Fibroblast of the aortic adventitia (primary cell): ENCODE data around the gene USPL1. TPM values are rescaled to one million over a fixed set of nuclear protein-coding genes. Genes with fewer than 3 reads are reported as not detected.
"Not testable (repeated sequence)": the region's sequence is repeated elsewhere in the genome, so short reads cannot be mapped to it uniquely, and the experiment has no call there.

Source experiments
- DNase-seq: peaks from one replicate; pipeline ENCODE4 v3.0.0-alpha.2; 2010; ENCODE audit warnings: low read depth
- H3K4me3 ChIP-seq: 2 replicates; pipeline ENCODE4 v1.5.1; 2011; ENCODE audit warnings: low read depth, mild to moderate bottlenecking, control low read depth, low read length, moderate library complexity
- CTCF ChIP-seq: IDR thresholded peaks from 2 replicates; pipeline ENCODE4 v1.5.1; 2011; ENCODE audit warnings: mild to moderate bottlenecking, low read length, control low read depth, inconsistent platforms; ENCODE audit not compliant: insufficient read depth
- total RNA-seq: library from RNA; depleted of rRNA; stranded (reverse); fragments of >200 nt; gene quantifications from 2 replicates; pipeline ENCODE4 v1.2.3, GENCODE V29; 2012; ENCODE audit warnings: low replicate concordance

USPL1 gene
- total RNA-seq, 1 donor, result 20.3 TPM

- DNase-seq, result no peak
- no peak overlapping the region for H3K4me3 ChIP-seq
- no peak for TF ChIP-seq CTCF
Measured at GRCh38 chr13:30593001-30593400, 24.7 kb upstream of the USPL1 start.

- no peak for DNase-seq
- H3K4me3 ChIP-seq, result no peak overlapping the region
- TF ChIP-seq CTCF, result no peak
Measured at GRCh38 chr13:30600496-30600895, 17.2 kb upstream of the USPL1 start.

GRCh38 chr13:30601836-30602235 is 15.9 kb upstream of the USPL1 start:
- no peak for DNase-seq
- no peak for TF ChIP-seq CTCF

GRCh38 chr13:30605052-30605451 is 12.7 kb upstream of the USPL1 start:
- no peak for DNase-seq
- no peak for TF ChIP-seq CTCF
- H3K4me3 ChIP-seq, result no peak overlapping the region

More at GRCh38 chr13:30601836-30602235, 15.9 kb upstream of the USPL1 start:
- H3K4me3 ChIP-seq, result no peak overlapping the region

GRCh38 chr13:30607186-30607585 is 10.5 kb upstream of the USPL1 start:
- not testable (repeated sequence) for H3K4me3 ChIP-seq, DNase-seq

- no peak for TF ChIP-seq CTCF
- H3K4me3 ChIP-seq, result no peak overlapping the region
- no peak for DNase-seq
Measured at GRCh38 chr13:30607908-30608307, 9.8 kb upstream of the USPL1 start.

GRCh38 chr13:30608364-30608763 is 9.4 kb upstream of the USPL1 start:
- no peak for TF ChIP-seq CTCF
- DNase-seq, result peak; percentile 43

More at GRCh38 chr13:30608364-30608763, 9.4 kb upstream of the USPL1 start:
- H3K4me3 ChIP-seq, result no peak overlapping the region
